HK-2 (cell line): Measurements from ENCODE around the gene SLC29A1.
"Not testable (repeated sequence)": the region's sequence is repeated elsewhere in the genome, so short reads cannot be mapped to it uniquely, and the experiment has no call there.

Source experiments
- DNase-seq: peaks from one replicate; pipeline ENCODE4 v3.0.0-alpha.2; 2018; ENCODE audit not compliant: unreplicated experiment

Gene SLC29A1

GRCh38 chr6:44194326-44194725 lies 29.1 kb upstream of the SLC29A1 start:
- no peak for DNase-seq

- DNase-seq: not testable (repeated sequence)
Observed at GRCh38 chr6:44196351-44196750, 27.0 kb upstream of the SLC29A1 start.

- no peak for DNase-seq
Observed at GRCh38 chr6:44198684-44199083, 24.7 kb upstream of the SLC29A1 start.

GRCh38 chr6:44199883-44200282 lies 23.5 kb upstream of the SLC29A1 start:
- DNase-seq: no peak

- DNase-seq: no peak
Observed at GRCh38 chr6:44201200-44201599, 22.2 kb upstream of the SLC29A1 start.

- no peak for DNase-seq
Observed at GRCh38 chr6:44201638-44202303, 21.6 kb upstream of the SLC29A1 start.

- DNase-seq: no peak
Observed at GRCh38 chr6:44202332-44202971, 20.9 kb upstream of the SLC29A1 start.

- DNase-seq: no peak
Observed at GRCh38 chr6:44202972-44203750, 20.2 kb upstream of the SLC29A1 start.

GRCh38 chr6:44203955-44204354 lies 19.4 kb upstream of the SLC29A1 start:
- no peak for DNase-seq

- no peak for DNase-seq
Observed at GRCh38 chr6:44207966-44208365, 15.4 kb upstream of the SLC29A1 start.

- no peak for DNase-seq
Observed at GRCh38 chr6:44211284-44211683, 12.1 kb upstream of the SLC29A1 start.

GRCh38 chr6:44214307-44214706 lies 9.1 kb upstream of the SLC29A1 start:
- no peak for DNase-seq

GRCh38 chr6:44216677-44217331 lies 6.6 kb upstream of the SLC29A1 start, which contains the start of gene MYMX:
MYMX (plus strand) TSS chr6:44216926; CDS start chr6:44217472, 546 bp downstream.
- no peak for DNase-seq

GRCh38 chr6:44217332-44218143 lies 5.9 kb upstream of the SLC29A1 start:
- no peak for DNase-seq

- DNase-seq: peak; percentile 76
Observed at GRCh38 chr6:44219053-44219814, 4.2 kb upstream of the SLC29A1 start.

- no peak for DNase-seq
Observed at GRCh38 chr6:44219815-44220784, 3.3 kb upstream of the SLC29A1 start.

- no peak for DNase-seq
Observed at GRCh38 chr6:44220913-44221290, 2.5 kb upstream of the SLC29A1 start.

GRCh38 chr6:44221291-44221960 lies 2.0 kb upstream of the SLC29A1 start:
- peak; percentile 86 for DNase-seq

GRCh38 chr6:44221961-44222335 lies 1.4 kb upstream of the SLC29A1 start:
- DNase-seq: peak; percentile 24
